OCI-LY3 (cell line): Measurements from ENCODE around the gene ARMC8.

Experiments used
- EZH2phosphoT487 ChIP-seq: fragments of 200-600 bp; shearing (Covaris generic); IDR thresholded peaks from 2 replicates; pipeline ENCODE4 v1.6.1; 2018; ENCODE audit warnings: antibody characterized with exemption, mixed run types, low read depth
- TF ChIP-seq, protein P1 (sequence below): fragments of 200-600, 300-600 bp; sonication (generic); IDR thresholded peaks from 2 replicates; pipeline ENCODE4 v1.5.1; 2014; ENCODE audit warnings: antibody characterized with exemption, low read length, low read depth

DNA sequence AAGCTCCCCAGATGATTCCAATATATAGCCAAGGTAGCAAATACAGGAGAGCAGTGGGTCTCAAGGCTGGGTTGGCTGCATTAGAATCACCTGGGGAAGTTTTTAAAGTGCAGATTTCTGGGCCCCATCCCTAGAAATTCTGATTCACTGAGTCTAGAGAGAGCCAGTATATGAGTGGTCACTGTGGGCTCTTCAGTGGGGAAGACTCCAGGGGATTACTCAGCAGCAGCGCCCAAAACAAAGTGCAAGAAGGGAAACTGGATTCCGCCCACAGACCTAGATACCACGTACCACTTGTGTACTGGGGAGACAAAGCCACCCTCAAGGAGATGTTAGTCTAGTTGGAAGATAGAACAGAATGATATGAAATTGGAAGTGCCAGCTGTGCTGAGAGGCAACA, 102.6 kb downstream of the ARMC8 start:
- TF ChIP-seq, protein P1, sequence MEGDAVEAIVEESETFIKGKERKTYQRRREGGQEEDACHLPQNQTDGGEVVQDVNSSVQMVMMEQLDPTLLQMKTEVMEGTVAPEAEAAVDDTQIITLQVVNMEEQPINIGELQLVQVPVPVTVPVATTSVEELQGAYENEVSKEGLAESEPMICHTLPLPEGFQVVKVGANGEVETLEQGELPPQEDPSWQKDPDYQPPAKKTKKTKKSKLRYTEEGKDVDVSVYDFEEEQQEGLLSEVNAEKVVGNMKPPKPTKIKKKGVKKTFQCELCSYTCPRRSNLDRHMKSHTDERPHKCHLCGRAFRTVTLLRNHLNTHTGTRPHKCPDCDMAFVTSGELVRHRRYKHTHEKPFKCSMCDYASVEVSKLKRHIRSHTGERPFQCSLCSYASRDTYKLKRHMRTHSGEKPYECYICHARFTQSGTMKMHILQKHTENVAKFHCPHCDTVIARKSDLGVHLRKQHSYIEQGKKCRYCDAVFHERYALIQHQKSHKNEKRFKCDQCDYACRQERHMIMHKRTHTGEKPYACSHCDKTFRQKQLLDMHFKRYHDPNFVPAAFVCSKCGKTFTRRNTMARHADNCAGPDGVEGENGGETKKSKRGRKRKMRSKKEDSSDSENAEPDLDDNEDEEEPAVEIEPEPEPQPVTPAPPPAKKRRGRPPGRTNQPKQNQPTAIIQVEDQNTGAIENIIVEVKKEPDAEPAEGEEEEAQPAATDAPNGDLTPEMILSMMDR = no peak
- no peak for TF ChIP-seq EZH2phosphoT487
